ENCODE data around the gene XPNPEP3.
A peak's percentile ranks its signal among the peaks of the same experiment; 100 is the strongest.
"Not testable (repeated sequence)": the region's sequence is repeated elsewhere in the genome, so short reads cannot be mapped to it uniquely, and the experiment has no call there.

The XPNPEP3 gene

GRCh38 chr22:40856513-40857308 is at the start of gene XPNPEP3, which contains the start of gene ST13:
Gene XPNPEP3 (plus strand): TSS chr22:40857148. CDS start chr22:40857182, 34 bp downstream.
Gene ST13 (minus strand): TSS chr22:40856639. CDS start chr22:40856540, 99 bp downstream.
- DNase-seq, result peak; percentile 95

- no peak for DNase-seq
Measured at GRCh38 chr22:40808018-40808841, 48.7 kb upstream of the XPNPEP3 start.

DNA sequence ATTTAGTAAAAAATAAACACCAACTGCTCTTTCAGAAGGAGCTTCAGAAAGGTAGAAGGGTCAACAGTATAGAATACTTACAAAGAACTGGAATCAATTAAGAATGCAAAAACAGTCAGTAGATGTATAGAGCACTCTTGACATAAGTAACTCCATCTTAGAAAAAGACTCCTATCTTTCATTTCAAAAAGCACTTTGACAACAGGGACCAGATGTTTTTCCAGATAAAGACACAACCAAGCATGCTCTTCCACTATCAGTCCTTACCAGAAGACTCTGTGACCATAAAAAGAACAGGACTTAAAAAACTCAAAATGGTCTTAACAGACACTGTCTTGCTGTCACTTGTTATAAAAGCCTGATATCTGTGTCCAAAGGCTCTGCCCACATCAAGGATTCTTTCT is 43.0 kb upstream of the XPNPEP3 start:
- no peak for DNase-seq

GRCh38 chr22:40817737-40818136 is 39.2 kb upstream of the XPNPEP3 start:
- no peak for DNase-seq

DNA sequence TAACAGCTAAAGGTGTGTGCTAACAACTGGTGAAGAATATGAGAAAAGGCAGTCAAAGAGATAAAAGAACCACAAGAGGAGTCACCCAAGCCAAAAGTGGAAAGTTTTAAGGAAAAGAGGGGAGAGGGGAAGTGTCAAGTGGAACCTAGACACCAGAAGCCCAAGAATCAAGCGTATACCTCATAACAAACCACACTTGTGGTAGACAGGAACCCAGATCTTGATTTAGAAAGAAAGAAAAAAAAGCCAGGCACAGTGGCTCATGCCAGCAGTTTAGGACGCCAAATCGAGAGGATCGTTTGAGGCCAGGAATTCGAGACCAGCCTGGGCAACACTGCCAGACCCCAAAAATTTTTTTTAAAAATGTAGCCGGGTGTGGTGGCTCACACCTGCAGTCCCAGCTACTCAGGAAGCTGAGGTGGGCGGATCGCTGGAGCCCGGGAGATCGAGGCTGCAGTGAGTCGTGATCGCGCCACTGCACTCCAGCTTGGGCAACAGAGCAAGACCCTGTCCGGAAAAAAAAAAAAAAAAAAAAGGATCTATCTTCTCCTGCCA is 38.7 kb upstream of the XPNPEP3 start:
- no peak for DNase-seq

DNA sequence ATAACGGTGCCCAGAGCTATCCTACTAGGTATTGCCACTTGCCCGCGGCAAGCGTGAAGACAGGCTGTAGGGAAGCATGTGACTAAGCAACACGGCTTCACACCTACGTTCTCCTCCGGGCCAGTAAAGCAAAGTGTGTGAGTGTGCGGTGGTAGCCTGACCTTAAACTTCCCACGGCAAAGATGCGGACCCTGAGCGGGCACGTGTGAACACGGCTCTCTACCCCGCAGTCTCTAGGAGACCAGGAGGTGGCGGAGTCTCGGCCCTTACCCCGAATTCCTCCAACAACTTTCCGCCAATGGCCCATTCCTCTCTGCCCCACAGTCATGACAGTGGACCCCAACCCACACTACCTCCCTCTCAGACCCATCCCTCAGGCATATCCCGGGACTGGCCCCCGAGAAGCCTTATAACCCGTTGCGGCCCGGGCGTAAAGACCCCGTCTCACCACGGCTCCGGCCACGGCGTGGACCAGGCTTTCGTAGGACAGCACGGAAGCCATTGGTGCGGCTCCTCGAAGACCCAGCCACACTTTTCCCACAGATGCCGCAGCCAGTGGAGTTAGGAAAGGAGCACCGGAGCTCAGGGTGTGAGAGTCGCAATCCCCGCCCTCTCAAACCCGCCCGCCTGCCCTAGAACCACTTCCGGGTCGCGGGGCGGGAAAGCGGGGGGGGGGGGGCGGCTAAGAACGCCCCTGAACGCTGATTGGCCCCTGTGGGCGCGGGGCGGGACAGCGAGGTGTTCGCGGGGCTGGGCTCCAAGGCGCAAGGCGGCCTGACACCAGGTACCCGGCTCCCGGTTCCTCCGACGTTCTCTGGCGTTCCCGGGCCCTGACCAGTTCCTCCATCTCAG is 38.0 kb upstream of the XPNPEP3 start, which contains the start of gene SLC25A17:
Gene SLC25A17, minus strand, starts transcription at position 600 of the 852 bp plus-strand sequence. Its CDS starts 98 bp downstream, at position 502.
- DNase-seq, result peak; percentile 74

DNA sequence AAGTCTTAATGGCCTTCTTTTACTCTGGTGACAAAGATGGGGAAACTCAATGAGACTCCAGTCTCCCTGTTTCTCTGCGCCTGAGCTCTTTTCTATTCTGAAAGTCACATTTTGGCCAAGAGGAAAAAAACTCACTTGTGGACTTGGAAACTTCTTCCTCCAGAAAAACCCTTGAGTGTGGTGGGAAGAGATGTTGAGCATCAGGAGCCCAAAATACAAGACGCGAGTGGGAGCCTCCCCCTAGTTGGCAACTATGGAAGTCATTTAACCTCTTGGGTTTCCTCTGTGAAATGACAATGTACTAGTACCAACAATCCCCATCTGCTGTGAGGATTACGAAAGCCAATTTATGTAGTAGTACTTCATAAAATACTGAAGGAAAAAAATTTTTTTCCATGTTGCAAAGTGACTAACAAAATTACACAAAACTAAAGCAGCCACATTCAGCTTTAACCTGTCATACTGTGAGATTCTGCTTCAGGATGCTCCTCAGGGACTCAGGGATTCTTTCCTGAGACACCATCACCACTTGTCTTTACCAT is 37.3 kb upstream of the XPNPEP3 start:
- no peak for DNase-seq

DNA sequence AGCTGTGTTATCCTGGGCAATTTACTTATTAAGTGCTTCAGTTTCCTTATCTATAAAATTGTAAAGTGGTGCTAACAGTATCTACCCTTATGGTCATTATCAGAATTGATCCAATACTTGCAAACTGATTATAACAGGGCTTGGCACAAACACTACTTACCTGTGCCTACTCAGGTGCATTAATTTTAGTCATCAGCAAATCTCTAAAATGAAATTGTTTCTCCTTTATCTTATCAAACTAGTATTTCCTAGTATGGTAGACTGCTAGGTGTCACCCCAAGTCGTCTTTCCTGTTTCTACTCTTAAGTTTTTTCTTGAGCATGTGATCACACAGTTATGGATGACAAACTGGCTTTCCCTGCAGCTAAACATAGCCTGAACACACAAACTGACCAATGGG is 33.5 kb upstream of the XPNPEP3 start:
- DNase-seq, result no peak

- DNase-seq, result not testable (repeated sequence)
Measured at GRCh38 chr22:40826292-40826691, 30.7 kb upstream of the XPNPEP3 start.

DNA sequence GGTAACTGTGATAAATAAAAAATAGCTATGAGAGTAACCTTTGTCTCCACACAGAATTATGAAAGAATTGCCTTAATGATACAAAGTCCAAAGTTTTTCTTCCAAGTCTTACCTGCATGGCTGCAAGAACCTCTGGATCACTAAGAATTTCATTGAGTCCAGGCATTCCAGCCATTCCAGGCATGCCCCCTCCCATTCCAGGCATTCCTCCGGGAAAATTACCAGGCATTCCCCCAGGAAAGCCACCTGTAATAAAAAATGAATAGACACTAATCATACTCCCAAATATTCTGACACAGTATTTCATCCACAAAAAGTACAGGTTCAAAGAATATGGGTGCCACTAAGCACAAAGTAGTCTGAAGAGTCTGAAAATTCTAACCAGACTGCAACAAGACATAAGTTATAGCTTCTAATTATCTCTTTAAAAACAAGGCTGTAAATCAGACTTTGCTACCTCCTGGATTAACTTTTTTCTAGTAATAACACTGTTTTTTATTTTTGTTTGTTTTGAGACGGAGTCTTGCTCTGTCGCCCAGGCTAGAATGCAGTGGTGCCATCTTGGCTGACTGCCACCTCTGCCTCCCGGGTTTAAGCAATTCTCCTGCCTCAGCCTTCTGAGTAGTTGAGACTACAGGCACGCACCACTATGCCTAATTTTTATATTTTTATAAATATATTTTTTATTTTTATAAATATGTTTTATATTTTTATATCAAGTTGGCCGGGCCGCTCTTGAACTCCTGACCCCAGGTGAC is 29.8 kb upstream of the XPNPEP3 start:
- DNase-seq, result no peak

- no peak for DNase-seq
Measured at GRCh38 chr22:40829131-40829530, 27.8 kb upstream of the XPNPEP3 start.

DNA sequence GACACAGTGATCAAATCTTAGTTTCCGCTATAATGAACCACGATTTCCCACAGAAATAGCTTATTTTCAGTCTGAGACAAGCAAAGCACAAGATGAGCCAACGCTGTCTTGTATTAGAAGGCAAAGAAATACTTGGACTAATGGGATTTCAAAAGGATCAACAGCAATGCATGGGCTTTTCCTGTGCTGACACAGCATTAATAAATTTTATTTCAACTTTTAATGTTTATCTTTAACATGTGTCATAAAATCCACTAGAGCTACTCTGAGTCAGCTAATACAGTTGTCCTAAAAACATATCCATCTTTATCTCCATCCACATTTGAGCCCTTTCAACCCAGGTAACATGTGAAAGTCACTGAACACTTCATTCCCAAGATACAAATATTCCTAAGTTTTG is 22.3 kb upstream of the XPNPEP3 start:
- DNase-seq, result no peak

- DNase-seq, result no peak
Measured at GRCh38 chr22:40838486-40838885, 18.5 kb upstream of the XPNPEP3 start.

DNA sequence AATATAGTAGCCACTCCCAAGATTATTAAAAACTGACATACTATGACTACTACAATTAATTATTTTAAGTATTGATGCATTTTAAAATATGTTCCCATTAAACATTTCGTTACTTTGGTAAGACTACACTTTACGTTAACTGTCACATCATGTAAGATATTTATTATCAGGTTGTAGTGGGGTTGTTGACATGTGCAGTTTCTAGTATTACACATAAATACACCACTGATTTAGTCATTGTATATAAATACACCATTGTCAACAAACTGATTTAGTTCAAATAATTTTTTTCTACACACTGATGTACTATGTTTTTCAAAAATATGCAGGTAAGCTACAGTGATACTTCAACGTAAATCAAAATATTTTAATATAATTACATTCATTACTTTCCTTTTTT is 12.0 kb upstream of the XPNPEP3 start:
- DNase-seq, result no peak

GRCh38 chr22:40845816-40846215 is 11.1 kb upstream of the XPNPEP3 start:
- DNase-seq, result not testable (repeated sequence)

DNA sequence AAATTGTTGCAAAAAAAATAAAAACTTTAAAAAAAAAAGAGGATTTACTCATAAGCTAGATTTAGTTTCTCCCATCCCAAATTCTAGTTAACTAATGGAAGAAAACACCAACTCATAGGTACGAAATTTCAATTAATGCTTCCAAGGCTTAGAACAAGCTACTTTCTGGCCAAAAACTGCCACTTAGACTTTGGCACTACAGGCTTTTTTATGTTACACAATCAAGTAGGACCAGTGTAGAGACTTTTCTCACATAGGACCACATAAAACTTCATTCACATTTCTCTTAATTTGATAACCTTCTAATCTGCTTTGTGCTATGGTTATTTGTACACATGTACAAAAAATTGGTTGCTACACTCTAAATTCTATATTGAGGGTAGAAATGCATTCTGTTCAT is 3.6 kb upstream of the XPNPEP3 start:
- no peak for DNase-seq

DNA sequence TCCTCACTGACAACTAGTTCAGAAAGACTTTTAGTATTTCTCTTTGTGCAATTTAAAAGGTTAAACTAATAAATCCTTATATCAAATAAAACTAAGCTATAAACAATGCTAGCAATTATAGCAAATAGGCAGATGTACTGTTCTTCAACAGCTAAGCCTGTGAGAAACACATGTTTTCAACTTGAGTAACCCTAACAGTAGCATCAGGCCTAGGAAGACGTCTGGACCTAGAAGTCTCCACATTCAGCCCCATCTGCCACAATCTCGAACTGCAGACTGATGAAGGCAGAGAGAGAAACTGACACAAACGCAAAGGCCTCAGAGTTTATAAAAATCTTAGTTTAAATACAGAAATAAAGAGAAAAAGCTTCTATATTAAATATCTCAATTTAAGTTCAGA is 3.0 kb upstream of the XPNPEP3 start:
- no peak for DNase-seq

DNA sequence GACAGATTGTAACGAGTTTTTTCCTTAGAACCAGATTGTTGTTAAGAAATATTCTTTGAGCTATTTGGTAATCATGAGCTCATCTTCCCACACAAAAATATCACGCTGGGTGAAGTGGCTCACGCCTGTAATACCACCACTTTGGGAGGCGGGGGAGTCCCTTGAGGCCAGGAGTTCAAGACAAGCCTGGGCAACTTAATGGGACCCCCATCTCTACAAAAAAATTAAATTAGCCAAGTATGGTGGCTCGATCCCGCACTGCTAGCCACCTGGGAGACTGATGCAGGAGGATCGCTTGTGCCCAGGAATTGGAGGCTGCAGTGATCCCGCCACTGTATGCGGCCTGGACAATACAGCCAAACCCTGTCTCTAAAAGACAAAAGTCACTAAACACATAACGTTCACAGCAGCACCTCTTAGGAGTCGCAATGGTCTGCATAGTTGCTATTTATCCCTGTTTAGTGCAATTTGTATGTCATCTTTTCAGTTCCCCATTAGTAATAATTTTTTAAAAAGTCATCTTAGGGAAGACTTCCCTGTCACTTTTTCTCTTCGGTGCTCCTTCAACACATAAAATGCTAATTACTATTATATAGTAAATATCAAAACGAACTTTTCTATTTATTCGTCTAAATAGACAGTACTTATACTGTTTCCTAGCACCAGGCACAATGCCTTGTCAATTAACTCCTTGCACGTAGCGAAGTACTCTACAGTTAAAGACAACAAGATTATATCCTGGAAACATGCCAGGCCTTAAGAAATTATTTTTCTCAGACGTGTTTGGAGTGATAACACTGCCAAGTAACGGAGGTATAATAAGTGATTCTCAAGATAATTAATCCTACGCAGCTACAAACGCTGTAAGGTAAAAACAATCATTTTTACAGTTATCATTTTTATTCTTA is 1.6 kb upstream of the XPNPEP3 start:
- DNase-seq, result no peak

DNA sequence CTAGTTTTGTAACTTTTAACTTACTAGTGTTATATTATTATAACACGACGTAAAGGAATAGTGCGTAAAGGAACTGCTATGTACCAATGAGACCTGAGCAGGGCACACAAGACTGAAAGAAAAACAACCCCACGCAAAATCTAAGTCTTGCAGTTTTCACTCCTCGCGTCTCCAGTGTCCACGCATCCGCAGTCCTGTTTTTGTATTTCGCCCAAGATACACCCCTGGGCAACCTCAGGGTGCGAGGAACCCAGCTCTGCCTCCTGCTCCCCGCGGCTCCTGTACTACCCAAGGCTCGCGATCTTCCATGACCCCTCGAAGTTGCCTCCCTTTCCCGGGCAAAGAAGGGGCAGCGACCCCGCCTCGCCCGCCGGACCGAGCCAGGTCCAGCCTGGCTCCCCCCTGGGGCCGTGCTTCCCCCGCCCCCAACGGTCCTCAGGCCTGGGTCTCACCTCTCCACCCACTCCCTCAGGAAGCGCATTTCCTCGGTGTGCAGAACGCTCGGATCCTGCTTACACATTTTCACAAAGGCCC is 902 bp upstream of the XPNPEP3 start:
- peak; percentile 3 for DNase-seq

DNA sequence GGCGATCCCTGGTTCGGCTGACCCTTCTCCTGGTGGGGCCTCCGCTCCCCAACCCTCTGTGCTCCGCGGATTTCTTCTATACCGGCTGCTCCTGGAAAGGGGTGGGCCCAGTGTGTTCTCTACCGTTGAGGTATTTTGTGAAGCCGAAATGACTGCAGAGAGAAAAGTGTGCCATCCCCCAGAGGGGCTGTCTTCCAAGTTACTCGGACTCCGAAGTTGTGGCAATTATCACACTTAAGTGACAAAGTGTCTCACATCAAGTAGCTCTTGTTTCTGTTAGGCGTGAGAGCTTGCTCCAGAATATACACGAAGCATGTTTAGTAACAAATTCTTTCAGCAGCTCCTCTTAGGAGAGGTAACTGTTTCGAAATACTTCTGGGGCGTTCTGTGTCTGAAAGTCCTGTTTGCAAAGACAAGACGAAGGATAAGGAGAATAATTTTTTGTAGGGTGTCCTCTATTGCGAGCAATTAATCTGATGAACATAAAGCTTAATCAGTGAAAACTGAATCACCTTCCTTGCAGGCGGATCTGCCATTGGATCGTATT is 434 bp downstream of the XPNPEP3 start:
- DNase-seq, result no peak

Measured in NCI-H1092 (cell line).